Measurements from ENCODE around the gene FBXO17.

The FBXO17 gene

DNA sequence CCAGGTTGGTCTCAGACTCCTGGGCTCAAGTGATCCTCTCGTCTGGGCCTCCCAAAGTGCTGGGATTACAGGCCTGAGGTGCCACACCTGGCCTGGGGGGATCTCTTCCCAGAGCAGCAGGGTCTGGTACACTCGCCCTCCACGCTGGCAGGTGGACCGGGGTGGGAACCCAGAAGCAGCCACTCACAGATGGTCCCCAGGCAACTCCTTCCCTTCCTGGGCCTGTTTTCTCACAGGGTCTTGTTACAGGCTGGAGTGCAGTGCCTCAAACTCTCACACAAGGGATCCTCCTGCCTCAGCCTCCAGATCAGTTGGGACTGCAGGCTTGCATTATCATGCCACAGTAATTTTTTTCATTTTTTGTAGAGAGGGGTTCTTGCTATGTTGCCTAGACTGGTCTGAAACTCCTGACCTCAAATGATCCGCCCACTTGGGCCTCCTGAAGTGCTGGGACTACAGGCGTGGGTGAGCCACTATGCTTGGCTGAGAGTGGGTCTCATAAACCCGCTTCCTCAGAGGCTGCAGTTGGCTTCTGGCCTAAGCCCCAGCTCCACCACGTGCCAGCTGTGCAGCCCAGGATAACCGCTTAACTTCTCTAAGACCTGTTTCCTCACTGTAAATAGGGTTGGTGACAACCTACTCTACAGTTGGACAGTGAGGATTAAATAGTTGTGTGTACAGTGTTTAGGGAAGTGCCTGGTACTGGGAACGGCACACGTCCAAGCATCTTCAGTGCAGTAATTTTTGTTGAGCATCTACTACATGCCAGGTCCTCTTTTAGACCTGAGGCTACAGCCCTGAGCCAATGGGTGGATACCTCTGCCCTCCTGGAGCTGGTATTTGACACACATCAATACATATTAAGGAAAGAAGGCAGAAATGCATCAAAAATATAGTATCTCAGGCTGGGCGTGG is 62.7 kb downstream of the FBXO17 start:
- no peak for DNase-seq

DNA sequence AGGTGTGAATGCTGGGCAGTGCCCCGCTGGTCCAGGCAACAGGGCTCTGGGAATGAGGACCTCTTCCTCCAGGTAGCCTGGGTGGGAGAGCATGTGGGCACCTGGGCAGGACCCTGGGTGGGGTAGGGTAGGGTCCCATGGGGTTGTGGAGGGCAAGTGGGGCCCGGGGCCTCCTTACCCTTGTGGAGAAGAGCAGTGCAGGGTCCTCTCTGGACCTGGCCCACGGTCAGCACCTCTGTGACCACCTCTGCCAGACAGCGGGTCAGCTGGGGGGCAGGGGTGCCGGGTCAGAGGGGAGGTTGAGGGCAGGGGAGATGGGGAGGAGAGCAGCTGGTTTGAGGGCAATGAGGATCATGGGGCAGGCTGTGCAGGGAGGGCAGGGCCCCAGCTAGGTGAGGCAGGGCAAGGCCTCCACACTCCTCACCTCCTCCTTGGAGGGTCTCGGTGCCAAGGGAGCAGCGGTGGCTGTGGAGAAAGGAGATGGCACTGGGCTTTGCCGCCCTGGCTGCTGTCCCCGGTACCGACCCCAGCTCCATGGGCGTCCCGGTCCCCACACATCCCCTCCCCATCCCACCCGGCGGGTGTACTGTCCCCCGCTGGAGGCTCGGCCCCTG is 64.0 kb downstream of the FBXO17 start:
- no peak for DNase-seq

DNA sequence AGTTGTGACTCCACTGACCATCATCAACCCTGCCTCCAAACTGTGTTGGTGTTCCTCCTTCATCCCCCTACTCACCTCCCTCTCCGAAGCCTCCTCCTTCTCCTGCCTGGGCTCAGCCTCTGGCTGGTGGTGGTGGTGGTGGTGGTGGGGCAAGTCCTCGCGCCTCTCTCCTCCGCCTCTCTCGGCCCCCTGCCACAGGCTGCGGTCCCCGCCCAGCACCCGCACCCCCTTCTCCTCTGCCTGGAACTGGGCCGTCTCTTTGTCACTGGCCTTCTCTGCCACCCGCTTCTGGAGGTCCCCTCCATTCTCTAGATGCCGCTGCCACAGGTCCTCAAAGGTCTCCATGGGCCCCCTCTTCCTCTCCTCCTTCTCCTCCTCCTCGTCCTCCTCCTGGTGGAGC is 65.1 kb downstream of the FBXO17 start:
- no peak for DNase-seq

DNA sequence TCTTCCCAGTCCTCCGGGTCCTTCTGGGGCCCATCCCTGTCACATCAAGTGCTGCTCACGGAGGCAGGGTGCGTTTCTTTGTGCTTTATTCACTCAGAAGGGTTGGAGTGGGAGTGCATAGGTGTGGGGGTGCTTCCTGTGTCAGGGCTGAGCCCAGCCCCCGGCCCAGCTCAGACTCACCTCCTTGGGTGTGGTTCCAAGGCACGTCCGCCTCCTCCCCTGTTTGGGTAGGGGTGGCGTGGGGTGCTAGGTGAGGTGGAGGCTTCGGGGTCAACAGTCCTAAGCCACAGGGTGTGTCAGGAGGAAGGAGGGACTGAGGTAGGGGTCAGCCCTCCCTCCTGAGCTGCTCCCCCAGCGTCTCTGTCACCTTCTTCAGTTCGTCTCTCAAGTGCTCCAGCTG is 66.6 kb downstream of the FBXO17 start:
- DNase-seq, result no peak

DNA sequence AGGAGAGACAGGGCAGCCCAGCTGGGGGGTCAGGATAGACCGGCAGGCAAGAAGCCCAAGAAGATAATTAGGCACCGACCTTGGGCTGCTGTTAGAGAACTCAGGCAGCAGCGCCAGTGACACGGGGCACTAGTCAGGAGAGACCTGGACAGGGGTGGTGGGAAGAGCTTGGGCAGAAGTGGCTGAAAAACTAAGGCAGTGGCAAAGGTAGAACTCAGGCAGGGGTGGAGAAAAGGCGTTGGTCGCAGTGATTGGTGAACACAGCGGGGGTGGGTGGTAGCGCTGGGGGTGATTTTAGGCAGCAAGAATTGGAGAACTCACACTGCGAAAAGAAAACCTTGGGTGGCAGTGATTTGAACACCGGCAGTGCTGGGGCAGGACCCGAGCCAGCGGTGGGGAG is 67.9 kb downstream of the FBXO17 start:
- DNase-seq, result no peak

DNA sequence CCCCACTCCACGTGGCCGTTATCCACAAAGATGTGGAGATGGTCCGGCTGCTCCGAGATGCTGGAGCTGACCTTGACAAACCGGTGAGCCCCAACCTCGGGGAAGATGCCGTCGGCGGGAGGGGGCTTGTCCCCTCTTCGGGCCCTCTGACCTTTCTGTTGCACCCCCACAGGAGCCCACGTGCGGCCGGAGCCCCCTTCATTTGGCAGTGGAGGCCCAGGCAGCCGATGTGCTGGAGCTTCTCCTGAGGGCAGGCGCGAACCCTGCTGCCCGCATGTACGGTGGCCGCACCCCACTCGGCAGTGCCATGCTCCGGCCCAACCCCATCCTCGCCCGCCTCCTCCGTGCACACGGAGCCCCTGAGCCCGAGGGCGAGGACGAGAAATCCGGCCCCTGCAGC is 68.3 kb downstream of the FBXO17 start:
- no peak for DNase-seq

DNA sequence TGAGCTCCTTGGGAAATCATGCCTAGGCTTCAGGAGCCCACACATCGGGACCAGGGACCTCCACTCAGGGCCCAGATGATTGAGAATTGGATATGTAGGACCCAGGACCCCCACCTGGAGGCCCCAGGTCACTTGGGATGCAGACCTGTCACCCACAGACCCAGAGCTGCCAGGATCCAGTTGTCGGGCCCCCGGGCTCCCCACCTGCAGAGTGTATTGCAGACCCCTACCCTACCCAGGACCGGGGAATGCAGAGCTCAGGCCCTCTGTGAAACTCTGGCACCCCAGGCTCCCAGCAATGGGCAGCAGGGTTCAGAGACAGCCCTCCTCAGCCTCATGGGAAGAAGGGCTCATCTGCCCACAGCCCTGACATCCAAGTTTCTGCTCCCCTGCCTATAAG is 69.9 kb downstream of the FBXO17 start:
- DNase-seq, result no peak

DNA sequence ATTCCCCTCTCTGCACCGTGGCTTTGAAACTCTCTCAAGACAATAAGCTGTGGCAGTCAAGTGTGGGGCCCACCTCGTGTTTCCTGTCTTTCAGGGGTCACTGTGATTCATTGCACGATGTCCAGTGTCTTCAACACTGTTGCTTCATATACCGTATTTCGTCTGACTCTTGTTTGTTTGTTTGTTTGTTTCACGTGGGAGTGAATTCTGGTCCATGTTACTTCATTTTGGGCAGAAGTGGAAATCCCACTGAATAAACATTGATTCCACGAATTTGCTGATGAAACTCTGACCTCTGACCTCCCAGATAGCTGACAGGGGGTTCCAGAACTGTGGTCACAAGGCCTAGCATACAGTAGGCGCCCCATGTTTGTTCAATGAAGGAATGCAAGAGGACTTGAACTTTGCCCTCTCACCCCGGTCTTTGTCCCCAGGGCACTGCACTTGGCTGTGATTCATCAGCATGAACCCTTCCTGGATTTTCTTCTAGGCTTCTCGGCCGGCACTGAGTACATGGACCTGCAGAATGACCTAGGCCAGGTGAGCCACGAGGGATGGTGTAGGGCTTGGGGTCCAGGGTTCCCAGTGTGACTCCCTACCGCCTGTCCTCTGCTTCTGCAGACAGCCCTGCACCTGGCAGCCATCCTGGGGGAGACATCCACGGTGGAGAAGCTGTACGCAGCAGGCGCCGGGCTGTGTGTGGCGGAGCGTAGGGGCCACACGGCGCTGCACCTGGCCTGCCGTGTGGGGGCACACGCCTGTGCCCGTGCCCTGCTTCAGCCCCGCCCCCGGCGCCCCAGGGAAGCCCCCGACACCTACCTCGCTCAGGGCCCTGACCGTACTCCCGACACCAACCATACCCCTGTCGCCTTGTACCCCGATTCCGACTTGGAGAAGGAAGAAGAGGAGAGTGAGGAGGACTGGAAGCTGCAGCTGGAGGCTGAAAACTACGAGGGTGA is 70.7 kb downstream of the FBXO17 start:
- DNase-seq, result no peak

DNA sequence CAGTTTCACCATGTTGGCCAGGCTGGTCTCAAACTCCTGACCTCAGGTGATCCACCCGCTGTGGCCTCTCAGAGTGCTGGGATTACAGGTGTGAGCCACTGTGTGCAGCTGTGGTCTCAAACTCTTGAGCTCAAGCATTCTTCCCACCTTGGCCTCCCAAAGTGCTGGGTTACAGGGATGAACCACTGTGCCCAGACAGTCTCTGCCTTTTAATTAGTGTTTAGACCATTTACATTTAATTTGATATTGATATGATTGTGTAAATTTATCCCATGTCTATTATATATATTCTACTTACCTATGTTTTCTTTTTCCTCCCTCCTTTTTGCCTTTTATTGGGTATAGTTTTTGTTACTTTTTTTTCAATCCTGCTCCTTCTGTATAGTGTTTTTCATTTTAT is 73.9 kb downstream of the FBXO17 start:
- DNase-seq, result no peak

DNA sequence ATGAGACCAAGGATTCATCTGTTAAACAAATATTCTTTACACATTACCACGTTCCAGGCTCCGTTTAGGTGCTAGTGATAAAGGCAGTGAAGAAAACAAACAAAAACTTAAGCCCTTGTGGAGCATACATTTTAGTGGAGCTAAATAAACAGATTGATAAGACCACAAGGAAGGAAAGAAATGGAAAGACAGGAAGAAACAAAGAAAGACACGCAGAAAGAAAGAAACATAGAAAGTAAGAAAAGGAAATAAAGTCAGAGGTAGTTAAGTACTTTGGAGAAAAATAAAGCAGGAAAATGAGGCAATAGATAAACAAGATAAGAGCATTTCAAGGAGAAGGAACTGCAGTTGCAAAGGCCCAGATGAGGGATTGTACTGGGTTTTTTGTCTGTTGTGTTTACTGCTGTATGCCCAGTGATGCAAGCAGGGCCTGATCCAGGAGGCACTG is 74.8 kb downstream of the FBXO17 start:
- no peak for DNase-seq

DNA sequence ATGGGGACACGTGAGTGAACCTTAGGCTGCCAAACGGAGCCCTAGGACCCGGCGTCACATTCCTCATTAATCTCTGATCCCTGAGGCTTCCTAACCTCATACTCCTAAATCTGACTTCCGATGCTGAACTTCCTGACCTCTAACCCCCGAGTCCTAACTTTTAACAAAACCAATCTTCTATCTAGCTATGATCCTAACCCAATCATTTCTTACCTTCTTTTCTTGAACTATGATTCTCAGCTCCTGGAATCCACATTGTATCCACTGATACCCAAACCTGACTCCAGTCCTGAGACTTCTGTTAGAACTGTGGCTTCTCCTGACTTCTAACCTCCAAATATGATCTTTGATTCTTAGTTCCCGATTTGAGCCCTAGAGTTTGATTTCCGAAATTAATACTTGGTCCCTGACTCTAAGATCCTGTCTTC is 75.3 kb downstream of the FBXO17 start:
- DNase-seq, result peak; percentile 44

DNA sequence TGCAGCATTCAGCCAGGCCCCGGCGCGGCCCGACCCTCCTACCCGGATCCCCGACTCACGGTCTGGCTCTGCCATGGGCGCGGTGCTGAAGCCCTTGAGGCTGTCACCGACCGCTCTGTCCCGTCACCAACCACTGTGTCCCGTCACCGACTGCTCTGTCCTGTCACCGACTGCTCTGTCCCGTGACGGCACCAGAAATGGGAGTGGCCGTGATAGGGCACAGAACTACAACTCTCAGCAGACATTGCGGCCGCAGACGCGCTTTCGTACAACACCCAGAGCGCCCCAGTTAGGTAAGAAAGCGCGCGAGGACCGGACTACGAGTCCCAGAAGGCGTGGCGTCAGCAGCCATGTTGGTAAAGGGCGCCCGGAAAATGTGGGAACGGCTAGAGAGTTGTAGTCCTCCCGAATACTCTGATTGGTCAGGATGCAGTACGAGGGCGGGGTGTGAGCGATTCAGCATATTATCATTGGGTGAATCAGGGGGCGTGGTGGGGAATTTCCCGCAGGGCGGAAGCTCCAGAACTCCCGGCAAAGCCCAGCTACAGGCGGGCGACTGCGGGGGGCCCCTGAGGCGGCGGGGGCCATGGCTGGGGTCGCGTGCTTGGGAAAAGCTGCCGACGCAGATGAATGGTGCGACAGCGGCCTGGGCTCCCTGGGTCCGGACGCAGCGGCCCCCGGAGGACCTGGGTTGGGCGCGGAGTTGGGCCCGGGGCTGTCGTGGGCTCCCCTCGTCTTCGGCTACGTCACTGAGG is 75.9 kb downstream of the FBXO17 start, which contains the start of the genes NFKBIB and SIRT2:
Gene NFKBIB, plus strand, starts transcription at position 523 of the 755 bp plus-strand sequence. Its CDS starts 64 bp downstream, at position 587.
Gene SIRT2, minus strand, starts transcription at position 172 of the 755 bp plus-strand sequence. Its CDS starts 97 bp downstream, at position 75.
- DNase-seq, result peak; percentile 100

DNA sequence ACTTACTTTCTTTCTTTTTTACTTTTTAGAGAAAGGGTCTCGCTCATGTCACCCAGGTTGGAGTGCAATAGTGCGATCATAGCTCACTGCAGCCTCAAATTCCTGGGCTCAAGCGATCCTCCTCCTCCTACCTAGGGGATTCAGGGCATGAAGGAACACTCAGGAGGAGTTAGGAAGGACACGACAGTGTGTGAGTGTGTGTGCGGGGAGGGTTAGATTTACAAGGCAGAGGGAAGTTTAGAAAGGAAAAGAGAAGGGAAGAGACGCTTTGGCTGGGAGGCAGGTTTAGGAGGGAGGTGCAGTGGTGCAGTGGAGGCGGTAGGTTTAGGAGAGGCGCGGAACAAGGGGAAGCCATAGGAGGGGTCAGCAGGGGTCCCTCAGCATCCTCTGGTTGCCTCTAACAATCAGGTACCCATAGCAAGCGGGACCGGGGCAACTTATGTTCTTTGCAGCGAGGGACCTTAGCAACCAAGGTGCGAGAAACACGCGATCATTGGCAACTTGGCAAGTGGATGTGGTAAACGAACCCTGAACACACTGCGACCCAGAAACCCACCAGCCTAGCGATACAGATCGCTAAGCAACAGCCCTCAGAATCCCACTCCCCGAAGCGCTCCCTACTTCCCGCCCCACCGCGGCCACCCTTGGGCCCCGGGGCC is 76.6 kb downstream of the FBXO17 start:
- DNase-seq, result no peak

DNA sequence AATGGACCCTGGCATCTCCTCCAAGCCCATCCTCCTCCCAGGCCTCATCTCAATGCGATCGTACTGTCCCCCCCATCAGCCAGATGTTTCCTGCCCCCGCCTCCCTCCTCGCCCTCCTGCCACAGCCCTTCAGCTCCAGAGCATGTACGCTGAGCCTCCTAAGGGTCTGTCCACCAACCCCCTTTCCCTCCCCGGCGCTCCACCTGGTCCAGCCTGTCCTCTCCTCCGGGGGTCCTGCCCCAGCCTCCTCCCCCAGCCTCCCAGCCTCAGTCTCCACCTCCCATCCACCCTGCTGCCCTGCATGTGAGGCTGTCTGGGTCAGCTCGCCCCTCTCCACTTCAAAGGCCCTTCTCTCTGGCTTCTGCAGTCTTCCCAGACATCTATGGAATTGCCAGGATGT is 80.6 kb downstream of the FBXO17 start:
- no peak for DNase-seq

DNA sequence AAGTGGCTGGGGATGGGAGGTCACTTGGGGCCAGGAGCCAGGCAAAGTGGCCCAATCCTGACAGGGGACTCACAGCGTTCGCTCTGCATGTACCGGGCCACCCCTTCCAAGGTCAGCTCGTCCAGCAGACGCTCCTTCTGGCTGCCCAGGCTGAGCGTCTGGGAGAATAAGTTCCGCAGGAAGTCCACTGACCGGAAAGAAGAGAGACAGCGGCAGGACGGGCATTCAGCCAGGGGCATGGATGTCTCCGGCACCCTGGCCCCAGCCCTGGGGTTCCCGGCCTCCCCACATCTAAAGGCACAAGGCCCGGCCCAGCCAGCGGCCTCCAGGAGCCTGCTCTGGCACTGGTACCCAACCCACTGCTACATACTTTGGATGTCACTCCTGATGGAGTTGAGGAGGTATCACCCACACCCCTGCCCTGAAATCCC is 82.2 kb downstream of the FBXO17 start:
- no peak for DNase-seq

DNA sequence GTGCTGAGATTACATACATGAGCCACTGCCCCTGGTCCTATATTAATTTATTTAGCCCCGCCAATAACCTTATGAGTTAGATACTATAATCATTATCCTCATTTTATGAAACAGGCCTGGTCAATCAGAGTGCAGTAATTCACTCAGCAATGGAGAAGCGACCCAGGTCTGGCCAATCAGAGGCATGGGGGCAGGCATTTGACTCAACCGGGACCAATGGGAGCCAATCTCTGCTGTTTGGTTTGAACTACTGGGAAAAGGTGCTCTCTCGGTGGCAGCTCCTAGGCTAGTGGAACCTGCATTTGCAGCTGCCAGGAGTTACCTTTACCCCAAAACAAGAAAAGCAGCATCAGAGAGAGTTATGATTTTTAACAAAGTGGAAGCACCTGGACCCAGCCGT is 82.7 kb downstream of the FBXO17 start:
- DNase-seq, result no peak

DNA sequence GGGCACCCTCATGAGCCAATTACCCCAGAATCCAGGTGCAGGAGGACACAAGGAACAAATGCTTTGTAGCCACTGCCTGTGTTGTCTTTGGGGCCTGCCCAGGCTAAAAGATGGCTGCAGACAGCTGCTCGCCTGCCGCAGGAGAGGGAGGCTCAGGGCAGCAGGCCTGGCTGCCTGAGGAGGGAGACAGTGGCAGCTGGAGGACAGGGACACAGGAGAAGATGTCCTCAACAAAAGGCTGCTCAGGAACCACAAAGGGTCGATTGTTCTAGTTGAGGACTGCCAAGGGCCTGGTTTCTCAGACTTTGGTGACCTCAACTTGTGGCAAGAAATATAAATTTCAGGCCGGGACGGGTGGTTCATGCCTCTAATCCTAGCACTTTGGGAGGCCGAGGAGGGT is 83.8 kb downstream of the FBXO17 start:
- no peak for DNase-seq
